GM18507 (cell line): Measurements from ENCODE around the gene PASD1.
"Not testable (repeated sequence)": the region's sequence is repeated elsewhere in the genome, so short reads cannot be mapped to it uniquely, and the experiment has no call there.

ENCODE experiments used
- DNase-seq: peaks from one replicate; pipeline ENCODE4 v3.0.0; 2011; ENCODE audit warnings: low read depth; ENCODE audit not compliant: insufficient read length; ENCODE audit errors: extremely low spot score
- FAIRE-seq: peaks from 2 replicates; lab custom pipeline; 2011; peaks lifted over from hg19 to GRCh38; lab: Jason Lieb, UNC

Gene PASD1

GRCh38 chrX:151563449-151563848 is at the start of gene PASD1:
TSS of gene PASD1 (plus strand) at chrX:151563675. CDS start at chrX:151601554, 37,879 bp downstream.
- FAIRE-seq (no peak), DNase-seq (no peak)

GRCh38 chrX:151515237-151515636 is 48.2 kb upstream of the PASD1 start:
- FAIRE-seq (no peak), DNase-seq (no peak)

GRCh38 chrX:151516538-151517187 is 46.8 kb upstream of the PASD1 start:
- FAIRE-seq, result no peak
- no peak for DNase-seq

- no peak for DNase-seq
- no peak for FAIRE-seq
Measured at GRCh38 chrX:151517421-151517820, 46.1 kb upstream of the PASD1 start.

GRCh38 chrX:151523351-151523750 is 40.1 kb upstream of the PASD1 start:
- no peak for DNase-seq
- FAIRE-seq, result no peak

GRCh38 chrX:151536571-151536970 is 26.9 kb upstream of the PASD1 start:
- DNase-seq (no peak), FAIRE-seq (no peak)

- DNase-seq, result no peak
Measured at GRCh38 chrX:151537572-151537971, 25.9 kb upstream of the PASD1 start.

GRCh38 chrX:151538190-151539122 is 25.0 kb upstream of the PASD1 start:
- DNase-seq, result no peak
- no peak for FAIRE-seq

More at GRCh38 chrX:151537572-151537971, 25.9 kb upstream of the PASD1 start:
- FAIRE-seq, result no peak

GRCh38 chrX:151543706-151544105 is 19.8 kb upstream of the PASD1 start:
- FAIRE-seq, result peak; percentile 5

GRCh38 chrX:151546226-151546625 is 17.2 kb upstream of the PASD1 start:
- FAIRE-seq, DNase-seq: not testable (repeated sequence)

More at GRCh38 chrX:151543706-151544105, 19.8 kb upstream of the PASD1 start:
- DNase-seq, result no peak

GRCh38 chrX:151551176-151551575 is 12.3 kb upstream of the PASD1 start:
- FAIRE-seq, DNase-seq: not testable (repeated sequence)

GRCh38 chrX:151552743-151553142 is 10.7 kb upstream of the PASD1 start:
- no peak for FAIRE-seq

GRCh38 chrX:151555301-151555700 is 8.2 kb upstream of the PASD1 start:
- FAIRE-seq, DNase-seq: not testable (repeated sequence)

More at GRCh38 chrX:151552743-151553142, 10.7 kb upstream of the PASD1 start:
- no peak for DNase-seq

GRCh38 chrX:151562485-151562884 is 990 bp upstream of the PASD1 start:
- not testable (repeated sequence) for FAIRE-seq, DNase-seq

- not testable (repeated sequence) for FAIRE-seq, DNase-seq
Measured at GRCh38 chrX:151563003-151563402, 472 bp upstream of the PASD1 start.

- FAIRE-seq (no peak), DNase-seq (no peak)
Measured at GRCh38 chrX:151564035-151564434, 560 bp downstream of the PASD1 start.

- DNase-seq, FAIRE-seq: not testable (repeated sequence)
Measured at GRCh38 chrX:151566872-151567271, 3.4 kb downstream of the PASD1 start.

- FAIRE-seq (no peak), DNase-seq (no peak)
Measured at GRCh38 chrX:151570561-151570960, 7.1 kb downstream of the PASD1 start.

- not testable (repeated sequence) for FAIRE-seq, DNase-seq
Measured at GRCh38 chrX:151593384-151593783, 29.9 kb downstream of the PASD1 start.

- no peak for FAIRE-seq
- DNase-seq, result no peak
Measured at GRCh38 chrX:151596282-151596681, 32.8 kb downstream of the PASD1 start.
